ENCODE data around the gene SLC25A39.

SLC25A39 gene

DNA sequence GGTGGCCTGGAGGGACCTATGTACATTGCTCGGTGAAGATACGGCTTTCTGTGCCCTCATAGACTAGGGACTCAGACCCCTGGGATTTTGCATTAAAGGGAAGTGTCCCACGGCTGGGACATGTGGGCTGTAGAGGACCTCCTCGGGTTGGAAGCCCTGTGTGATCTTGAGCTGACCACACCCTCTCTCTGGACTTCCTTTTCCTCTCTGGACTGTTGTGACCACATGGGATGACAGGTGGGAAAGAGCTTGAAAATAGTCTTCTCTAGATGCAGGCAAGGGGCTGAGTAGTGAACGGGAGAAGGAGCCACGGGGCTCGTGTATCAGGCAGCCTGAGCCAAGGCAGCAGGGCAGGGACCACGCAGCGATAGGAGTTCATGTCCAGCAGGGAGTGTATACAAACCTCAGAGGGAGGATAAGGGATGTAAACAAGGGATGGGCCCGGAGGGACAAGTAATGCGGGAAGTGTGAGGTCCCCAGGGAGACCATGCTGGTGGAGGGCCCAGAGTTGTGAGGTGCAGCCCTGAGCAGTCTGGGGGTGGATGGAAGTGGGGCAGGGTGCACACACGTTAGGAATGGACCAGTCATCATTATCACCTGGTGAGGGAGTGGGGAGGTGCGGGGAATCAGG is 52.2 kb downstream of the SLC25A39 start:
- DNase-seq, result no peak

All from activated CD8-positive, alpha-beta memory T cell treated with anti-CD3 and anti-CD28 coated beads, Interleukin-2, amount 50 U/mL, for 48 hours (primary cell).